Posterior vena cava (tissue), 2 donors: ENCODE data around the gene NPAS3. TPM values are rescaled to one million over a fixed set of nuclear protein-coding genes. Genes with fewer than 3 reads are reported as not detected.
A peak's percentile ranks its signal among the peaks of the same experiment; 100 is the strongest.

ENCODE experiments used
- DNase-seq: peaks from one replicate; pipeline ENCODE4 v3.0.0-alpha.2; 2020; ENCODE audit warnings: low spot score
- intact Hi-C, 2 donors: fragments of 100-400 bp; cut with DNase I; formaldehyde crosslinking; loops; one replicate each; pipeline versions ENCODE4 v1.14.1 to v1.14.2; 2022 to 2023
- total RNA-seq, 2 donors: library from RNA; stranded (reverse); fragmentation: NEBNext Ultra II Directional; extraction: Animal tissue kit (Norgen Biotek cat#: 25700); gene quantifications; one replicate each; pipeline ENCODE4 v1.2.1, GENCODE V29; 2021
- donor health status: DM: yes; HTN: yes; CAD: no.
- donor health status: DM: yes; HTN: yes; CAD: no.

The NPAS3 gene
- total RNA-seq, 2 donors from 2014 or later: 1.3 to 2.6 TPM

DNA sequence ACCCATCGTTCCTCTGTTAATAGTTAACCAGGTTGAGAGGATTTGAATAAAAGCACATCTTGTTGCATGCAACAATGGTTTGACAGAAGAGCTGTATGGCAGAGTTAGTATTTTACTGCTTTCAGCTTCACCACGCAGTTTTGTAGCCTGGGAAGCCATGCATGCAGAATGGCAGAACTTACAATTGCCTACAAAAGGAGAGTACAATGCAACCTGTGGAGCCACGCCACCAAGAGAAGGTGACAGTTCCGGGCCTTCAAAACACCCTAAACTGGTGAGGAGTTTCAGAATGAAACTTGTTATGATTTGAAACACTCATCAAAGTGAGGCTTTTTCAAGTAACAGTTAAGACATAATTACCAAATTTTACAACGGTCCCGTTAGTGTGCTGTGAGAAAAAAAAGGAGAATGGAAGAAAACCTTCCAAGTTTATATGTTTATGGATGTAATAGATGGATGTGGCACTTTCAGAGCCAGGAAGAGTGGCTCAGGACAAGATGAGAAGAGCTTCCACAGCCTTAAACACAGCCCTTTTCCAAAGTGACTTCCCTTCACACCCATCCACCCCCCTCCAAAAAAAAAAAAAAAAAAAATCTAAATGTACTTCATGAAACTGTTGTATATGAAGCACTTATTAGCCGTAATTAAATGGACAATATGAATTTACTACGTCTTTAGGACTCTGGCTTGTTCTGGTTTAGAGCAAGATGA, 853.5 kb downstream of the NPAS3 start:
- DNase-seq: no peak
- intact Hi-C loops: loop anchor here (5.0 to 10.0 kb wide), 2 partner anchors 1215 to 1217 kb away; no protein-coding TSS in a partner anchor

DNA sequence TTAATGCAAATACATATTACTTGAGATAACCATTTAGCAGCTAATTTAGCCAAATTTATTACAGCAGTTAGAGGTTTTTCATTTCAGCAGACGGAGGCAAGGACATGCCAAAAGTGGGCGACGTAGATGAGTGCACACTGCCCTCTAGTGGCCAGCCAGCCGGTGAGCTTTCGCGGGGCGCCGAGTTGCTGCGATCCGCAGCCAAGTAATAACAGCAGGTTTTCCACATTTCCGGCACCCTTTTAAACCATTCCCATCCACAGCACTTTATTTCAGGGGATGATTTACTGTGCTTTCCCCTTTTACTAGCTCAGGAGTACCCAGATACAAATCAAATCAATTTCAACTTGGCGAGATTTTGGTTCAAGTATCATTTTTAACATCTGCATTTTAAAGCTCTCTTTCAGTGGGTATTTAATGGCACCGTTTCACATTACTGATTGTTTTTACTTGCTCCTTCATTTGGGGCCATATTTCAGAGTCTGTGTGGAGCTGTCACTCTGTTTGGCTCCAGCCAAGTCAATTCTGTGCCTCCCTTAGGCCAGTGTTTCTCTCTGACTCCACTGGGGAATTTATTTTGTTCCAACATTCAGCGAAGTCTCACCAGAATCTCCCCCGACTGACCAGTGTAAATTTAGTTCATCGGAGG, 854.2 kb downstream of the NPAS3 start:
- peak; percentile 94 for DNase-seq

DNA sequence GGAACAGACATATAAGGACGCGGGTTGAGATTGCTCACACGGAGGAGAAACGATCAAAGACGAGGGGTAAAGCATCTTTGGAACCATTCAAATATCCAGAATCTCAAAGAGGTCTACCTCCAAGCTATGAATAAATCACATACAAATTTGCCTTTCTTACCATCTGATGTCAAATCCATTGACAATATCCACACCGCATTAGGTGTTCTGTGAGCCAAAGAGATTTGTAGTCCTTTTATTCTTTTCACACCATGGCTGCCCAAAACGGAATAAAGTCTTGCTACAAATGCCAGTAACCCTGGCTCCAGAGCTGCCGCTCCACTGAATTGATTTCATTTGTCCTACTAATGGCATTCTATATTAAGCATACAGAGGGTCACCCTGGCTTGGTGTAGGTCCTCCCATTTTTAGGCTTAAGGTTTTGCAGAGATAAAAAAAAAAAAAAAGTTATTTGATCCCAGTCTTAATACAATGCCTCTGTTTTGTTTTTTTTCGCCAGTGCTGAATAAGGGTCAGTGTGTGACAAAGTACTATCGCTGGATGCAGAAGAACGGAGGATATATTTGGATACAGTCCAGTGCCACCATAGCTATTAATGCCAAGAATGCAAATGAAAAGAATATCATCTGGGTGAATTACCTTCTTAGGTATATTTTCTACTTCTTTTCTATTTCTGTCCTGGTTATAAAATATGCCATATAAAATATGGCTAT, 854.9 kb downstream of the NPAS3 start:
- no peak for DNase-seq
- intact Hi-C loops: loop anchor here (5.0 to 10.0 kb wide), 2 partner anchors 1216 to 1219 kb away; no protein-coding TSS in a partner anchor

More for the DNA sequence above, 854.2 kb downstream of the NPAS3 start:
- intact Hi-C loops: loop anchor here (5.0 to 10.0 kb wide), 2 partner anchors 1216 to 1218 kb away; no protein-coding TSS in a partner anchor

DNA sequence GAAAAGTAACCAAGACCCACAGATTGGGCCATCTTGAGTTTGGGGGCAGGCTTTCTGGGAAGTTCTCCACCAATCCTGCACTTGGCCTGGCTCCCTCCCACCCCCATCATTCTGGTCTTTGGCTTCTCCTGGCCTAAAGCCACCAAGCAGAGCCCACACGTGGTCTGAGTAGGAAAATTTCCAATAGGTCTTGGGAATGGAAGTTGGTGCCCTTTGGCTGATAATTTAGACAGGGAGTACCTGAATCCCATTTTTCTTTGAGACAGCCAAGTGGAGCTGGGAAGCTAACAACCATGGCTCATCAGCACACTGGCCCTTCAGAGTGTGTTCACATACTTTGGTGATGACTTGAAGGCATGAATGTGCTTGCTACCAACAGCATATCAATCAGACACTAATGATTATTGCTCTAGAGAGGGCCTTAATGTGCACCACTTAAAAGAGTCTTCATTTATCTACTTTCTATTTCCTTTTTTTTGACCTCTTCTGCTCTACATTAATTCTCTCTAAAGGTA, 856.2 kb downstream of the NPAS3 start:
- DNase-seq: no peak
- intact Hi-C loops: loop anchor here (5.0 to 10.0 kb wide), 2 partner anchors 1218 to 1220 kb away; no protein-coding TSS in a partner anchor

DNA sequence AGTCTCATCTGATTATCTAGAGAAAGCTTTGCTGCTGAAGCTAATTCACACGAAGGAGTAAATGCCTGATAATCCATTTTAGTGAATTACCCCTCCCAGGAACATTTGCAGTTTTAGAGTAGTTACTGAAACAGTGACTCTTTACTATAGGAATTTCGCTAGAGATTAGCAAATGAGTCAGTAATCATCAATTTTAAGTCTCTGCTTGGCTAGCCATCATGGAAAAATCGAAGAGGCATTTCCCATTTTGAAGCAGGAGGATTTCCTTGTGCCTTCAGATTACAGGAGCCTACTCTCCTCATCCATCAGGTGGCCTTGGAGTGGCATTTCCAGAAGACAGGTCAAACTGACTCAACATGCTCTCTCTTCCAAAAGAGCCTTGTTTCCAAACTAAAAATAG, 857.7 kb downstream of the NPAS3 start:
- intact Hi-C loops: loop anchor here in 1 of 2 donors (10.0 kb wide), 1 partner anchor 1222 kb away; no protein-coding TSS in a partner anchor
- no peak for DNase-seq

DNA sequence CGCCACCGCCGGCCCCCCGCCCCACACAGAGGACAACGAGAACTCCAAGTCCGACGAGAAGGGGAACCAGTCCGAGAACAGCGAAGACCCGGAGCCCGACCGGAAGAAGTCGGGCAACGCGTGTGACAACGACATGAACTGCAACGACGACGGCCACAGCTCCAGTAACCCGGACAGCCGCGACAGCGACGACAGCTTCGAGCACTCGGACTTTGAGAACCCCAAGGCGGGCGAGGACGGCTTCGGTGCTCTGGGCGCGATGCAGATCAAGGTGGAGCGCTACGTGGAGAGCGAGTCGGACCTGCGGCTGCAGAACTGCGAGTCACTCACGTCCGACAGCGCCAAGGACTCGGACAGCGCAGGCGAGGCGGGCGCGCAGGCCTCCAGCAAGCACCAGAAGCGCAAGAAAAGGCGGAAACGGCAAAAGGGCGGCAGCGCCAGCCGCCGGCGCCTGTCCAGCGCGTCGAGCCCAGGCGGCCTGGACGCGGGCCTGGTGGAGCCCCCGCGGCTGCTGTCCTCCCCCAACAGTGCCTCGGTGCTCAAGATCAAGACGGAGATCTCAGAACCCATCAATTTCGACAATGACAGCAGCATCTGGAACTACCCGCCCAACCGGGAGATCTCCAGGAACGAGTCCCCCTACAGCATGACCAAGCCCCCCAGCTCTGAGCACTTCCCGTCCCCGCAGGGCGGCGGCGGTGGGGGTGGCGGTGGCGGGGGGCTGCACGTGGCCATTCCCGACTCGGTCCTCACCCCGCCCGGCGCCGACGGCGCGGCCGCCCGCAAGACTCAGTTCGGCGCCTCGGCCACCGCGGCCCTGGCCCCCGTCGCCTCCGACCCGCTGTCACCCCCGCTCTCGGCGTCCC, 861.3 kb downstream of the NPAS3 start:
- intact Hi-C loops: loop anchor here in 1 of 2 donors (10.0 kb wide), 1 partner anchor 1225 kb away; no protein-coding TSS in a partner anchor
- no peak for DNase-seq

DNA sequence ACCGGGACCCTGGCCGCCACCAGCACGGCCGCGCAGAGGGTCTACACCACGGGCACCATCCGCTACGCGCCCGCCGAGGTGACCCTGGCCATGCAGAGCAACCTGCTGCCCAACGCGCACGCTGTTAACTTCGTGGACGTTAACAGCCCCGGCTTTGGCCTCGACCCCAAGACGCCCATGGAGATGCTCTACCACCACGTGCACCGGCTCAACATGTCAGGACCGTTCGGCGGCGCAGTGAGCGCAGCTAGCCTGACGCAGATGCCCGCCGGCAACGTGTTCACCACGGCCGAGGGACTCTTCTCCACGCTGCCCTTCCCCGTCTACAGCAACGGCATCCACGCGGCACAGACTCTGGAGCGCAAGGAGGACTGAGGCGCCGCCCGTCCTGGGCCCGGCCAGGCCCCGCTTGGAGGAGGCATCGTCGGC, 862.1 kb downstream of the NPAS3 start:
- DNase-seq: peak; percentile 76
- intact Hi-C loops: no loop called here

DNA sequence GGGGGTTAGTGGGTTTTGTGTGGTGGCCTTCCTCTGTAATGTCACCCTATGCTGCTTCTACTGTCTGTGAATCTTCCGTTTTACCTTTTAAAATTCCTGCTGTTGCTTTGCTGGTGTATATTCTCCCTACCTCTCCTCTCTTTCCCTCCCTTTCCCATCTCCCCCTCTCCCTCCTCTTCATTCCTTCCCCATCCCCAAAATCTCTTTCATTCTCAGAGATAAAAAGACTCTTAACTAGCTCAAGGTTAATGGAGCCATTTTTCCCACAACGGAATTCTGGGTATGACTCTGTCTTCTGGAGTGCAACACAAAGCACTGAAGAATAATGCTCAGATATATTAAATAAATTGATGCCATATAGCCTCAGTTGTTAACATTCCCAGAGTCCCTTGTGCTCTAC, 864.1 kb downstream of the NPAS3 start:
- intact Hi-C loops: no loop called here

DNA sequence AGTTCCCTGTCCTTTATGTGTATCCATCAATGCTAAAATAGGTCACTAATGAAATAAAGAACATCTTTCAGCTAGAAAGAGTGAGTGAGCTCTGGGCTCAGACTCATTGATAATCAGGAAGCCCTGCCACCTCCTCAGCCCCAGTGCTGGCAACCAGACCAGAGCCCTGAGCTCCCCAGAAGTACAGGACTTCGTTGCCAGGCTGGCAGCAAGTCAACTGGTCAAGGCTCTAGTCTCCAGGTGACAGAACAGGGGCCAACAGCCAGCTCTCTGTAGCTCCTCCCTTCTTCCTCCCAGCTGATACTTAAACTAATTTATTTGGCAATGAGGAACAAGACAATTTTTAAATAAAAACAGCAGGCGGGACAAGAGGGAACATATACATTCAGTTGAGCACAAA, 866.9 kb downstream of the NPAS3 start:
- no peak for DNase-seq
- intact Hi-C loops: no loop called here

More for the DNA sequence above, 864.1 kb downstream of the NPAS3 start:
- DNase-seq: no peak

DNA sequence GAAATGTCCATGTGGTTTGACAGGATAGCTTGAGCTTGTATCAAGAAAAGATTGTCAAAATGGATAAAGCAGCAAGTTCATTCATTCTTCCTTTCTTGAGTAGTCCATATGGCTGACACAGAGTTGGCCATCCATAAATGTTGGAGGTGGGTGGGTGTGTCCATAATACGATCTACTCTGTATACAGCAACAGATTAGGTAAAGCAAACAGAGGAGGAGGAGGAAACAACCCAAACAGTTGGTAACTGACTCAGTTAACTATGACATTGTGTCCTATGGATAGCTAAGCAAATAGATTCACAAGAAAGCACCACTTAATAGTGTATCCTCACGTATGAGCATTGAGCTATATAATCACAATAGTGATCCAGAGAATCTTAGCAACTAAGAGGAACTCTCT, 868.2 kb downstream of the NPAS3 start:
- intact Hi-C loops: no loop called here
- DNase-seq: no peak

DNA sequence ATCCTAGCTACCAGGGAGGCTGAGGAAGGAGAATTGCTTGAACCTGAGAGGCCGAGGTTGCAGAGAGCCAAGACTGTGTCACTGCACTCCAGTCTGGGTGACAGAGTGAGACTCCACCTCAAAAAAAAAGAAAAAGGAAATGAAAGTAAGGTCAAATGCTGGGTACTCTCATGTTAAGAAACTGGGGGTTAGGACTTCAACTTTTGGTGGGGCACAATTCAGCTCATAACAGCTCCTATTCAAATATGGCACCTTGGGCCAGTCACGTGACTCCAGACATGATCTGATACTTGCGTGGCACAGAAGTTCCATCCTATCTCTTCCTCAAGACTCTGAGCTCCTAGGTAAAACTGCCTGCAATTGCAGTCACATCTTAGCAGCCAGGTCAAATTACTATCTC, 869.5 kb downstream of the NPAS3 start:
- DNase-seq: no peak
- intact Hi-C loops: no loop called here

DNA sequence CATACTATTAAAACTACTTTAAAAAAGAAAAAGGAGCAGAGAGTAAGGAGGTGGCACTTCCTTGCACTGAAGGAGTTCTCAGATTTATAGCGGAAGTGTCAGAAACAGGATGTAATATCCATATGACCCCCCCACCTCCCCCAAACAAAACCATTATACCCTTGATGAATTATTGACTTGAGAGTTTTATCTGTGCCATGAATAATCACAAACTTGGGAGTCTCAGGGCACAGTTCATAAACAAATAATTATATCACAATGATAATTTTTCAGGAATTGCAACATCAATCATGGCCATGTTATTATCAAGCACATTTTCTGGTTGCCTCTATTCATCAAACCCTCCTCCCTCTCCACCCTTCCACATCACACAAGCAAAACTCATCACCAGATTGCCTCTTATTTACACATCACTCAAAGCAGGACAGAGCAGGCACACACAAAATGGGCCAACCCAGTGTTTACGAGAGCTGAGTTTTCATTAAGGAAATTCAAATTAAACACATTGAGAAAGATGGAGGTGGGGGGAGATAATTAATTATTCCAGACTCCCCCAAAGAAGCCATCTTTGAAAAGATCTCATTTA, 870.8 kb downstream of the NPAS3 start:
- no peak for DNase-seq
- intact Hi-C loops: no loop called here

DNA sequence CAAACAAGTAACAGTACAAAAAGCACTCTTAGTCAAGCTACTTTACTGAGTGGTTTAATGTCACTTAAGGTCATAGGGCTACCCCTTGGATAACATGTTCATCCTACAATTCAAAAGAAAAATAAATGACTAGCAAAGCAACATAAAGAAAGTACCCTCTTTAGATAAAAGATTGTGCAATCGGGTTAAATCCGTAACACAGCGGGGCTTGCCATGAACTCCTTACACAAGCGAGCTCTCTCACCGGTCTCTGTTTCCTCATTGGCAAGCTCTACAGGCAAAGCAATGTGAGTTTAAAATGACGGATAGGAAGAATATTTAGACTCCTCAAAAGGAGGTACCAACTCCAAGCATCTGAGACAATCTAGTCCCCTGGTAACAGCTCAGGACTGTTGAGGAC, 871.6 kb downstream of the NPAS3 start:
- DNase-seq: no peak

DNA sequence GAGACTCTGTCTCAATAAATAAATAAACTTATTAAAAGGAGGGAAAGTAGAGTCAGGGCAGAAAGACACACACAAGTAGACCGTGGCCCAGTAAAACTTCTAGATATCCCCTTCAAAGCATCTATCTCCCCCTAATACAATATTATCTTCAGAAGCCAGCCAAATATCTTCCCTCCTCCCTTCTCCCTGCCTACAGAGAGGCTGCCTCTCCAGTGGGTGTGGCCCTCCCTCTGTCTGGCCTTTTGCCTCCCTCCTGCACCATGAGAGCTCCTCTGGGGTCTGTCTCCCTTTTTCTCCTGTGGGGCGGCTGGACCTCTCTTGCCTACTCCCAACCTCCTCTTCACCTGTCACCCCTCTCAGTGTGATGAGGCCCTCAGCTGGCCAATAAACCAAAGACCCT, 873.0 kb downstream of the NPAS3 start:
- intact Hi-C loops: no loop called here
- no peak for DNase-seq

More for the DNA sequence above, 871.6 kb downstream of the NPAS3 start:
- intact Hi-C loops: no loop called here

DNA sequence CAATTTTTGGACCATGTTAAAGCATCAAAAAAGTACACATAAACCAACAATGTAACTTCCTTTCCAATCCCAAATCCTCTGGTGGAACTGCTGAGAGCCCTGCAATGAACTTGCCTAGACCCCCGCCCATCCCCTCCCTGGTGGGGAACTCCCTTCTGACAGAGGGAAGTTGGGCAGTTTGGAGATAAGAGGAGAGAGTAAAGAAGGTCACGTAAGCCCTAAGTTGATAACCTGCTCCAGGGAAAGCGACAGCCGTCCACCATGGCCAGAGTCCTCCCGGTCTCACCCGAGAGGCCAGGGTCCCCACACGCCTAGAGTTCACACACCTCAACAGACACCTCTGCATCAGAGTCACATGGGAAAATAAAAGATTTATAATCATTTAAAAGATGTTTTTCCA, 873.5 kb downstream of the NPAS3 start:
- DNase-seq: no peak
- intact Hi-C loops: no loop called here

DNA sequence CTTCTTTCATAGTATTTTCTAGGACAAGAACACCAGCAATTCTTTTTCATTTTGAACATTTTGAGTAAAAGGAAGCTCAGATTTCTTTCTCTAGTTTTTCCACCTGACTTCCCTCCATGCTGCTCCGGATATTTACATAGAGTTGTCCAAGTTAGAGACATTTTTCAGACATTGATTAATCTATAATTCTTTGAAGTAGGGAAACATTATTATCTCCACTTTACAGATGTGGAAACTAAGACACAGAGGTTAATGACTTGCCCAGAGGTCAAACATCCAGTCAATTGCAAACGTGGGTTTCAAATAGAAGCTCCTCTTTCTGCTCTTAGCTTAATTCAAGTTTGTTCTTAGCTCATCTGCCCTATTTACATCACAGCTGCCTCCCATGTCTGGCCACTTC, 873.9 kb downstream of the NPAS3 start:
- intact Hi-C loops: no loop called here

DNA sequence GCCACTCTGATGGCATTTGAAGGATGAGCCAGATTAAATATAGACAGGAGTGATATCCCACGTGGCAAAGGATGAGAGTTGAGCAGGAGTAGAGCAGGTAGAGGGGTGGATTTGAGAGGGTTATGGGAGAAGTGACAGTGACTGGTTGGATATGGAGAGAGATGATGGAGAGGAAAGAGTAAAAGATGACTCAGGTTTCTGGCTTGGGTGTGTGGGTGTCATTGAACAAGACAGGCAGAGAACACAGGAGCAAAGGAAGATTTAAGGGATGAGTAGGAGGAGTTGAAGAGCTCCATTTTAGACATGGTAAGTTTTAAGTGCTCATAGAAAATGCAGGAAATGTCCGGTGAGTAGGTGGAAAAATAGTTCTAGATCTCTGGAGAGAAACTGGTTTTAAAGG, 875.3 kb downstream of the NPAS3 start:
- DNase-seq: no peak
- intact Hi-C loops: no loop called here

More for the DNA sequence above, 873.9 kb downstream of the NPAS3 start:
- no peak for DNase-seq

DNA sequence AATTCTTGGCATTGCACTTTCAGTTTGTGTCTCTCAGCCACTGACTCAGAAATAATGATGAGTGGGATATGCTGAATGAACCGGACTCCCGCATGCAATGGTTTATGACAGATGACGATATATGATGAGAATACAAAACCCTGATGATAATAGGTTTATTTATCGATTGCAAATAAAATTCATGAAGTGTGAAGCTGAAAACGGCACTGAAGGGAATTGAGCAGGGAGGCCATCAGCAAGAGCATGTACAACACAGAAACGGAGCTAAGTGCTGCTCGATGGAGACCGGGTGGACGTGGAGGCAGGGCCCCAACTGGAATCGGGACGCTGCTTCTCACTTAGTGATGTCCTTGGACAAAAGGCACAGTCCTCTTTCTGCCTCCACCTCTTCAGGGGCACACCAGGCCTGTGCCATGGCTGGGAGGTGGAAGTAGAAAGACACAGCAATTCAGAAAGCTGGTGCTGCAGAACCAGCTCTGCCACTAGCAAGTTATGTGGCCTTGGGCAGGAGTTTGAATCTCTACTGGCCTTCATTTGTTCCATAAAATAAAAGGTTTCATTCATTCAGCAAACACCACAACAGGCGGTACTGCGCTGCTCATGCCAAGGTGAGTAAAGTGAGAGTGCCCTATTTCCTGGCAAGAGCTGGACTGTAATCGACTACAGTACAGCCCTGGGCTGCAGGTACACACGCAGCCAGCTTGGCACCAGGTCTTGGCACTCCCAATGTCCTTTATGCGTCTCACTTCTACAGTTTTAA, 895.2 kb downstream of the NPAS3 start:
- intact Hi-C loops: no loop called here
- no peak for DNase-seq
